CD4-positive, alpha-beta T cell treated with Interleukin-4 for 1 hour (primary cell): Measurements from ENCODE around the gene SHC2.

Experiments used
- DNase-seq, 2 donors: peaks; one replicate each; pipeline ENCODE4 v3.0.0-alpha.2; 2020 to 2022

SHC2 gene

GRCh38 chr19:460877-461720 lies at the start of gene SHC2:
TSS of gene SHC2 (minus strand) at chr19:461033. CDS start at chr19:460996, 37 bp downstream.
- DNase-seq, result no peak

GRCh38 chr19:508204-509150 lies 47.6 kb upstream of the SHC2 start:
- DNase-seq, result no peak

- DNase-seq, result peak; percentile 67 to 78
These were observed 46.7 kb upstream of the SHC2 start, which contains the start of gene TPGS1 for GRCh38 chr19:507286-508203. TSS of gene TPGS1 (plus strand) at chr19:507497. CDS start at chr19:507507, 10 bp downstream.

- peak; percentile 97 to 98 for DNase-seq
These were observed 45.8 kb upstream of the SHC2 start for GRCh38 chr19:506404-507285.

GRCh38 chr19:504616-505015 lies 43.8 kb upstream of the SHC2 start:
- DNase-seq, result no peak

GRCh38 chr19:501646-502045 lies 40.8 kb upstream of the SHC2 start:
- no peak for DNase-seq

DNA sequence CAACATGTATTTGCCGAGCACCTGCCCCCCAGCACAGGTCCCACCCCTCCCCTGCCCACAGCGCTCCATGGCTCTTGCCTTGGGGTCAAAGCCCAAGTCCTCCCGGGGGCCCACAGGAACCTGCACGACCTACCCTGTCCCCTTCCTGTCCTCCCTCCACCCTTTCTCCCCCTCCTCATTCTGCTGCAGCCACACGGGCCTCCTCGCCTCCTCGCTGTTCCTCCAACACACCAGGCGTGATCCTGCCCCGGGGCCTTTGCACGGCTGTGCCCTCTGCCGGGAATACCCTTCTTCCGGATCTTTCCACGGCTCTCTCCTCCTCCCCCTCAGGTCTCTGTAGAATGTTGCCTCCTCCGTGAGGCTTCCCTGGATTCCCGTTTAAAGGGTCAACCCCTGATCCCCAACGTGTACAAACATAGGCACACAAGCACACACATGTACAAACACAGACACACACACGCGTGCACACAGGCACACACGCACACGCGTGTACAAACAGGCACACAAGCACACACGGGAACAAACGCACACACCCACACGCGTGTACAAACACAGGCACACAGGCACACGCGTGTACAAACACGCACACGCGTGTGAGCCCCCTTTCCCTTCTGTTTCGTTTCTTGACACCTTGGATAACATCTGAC lies 38.3 kb upstream of the SHC2 start:
- no peak for DNase-seq

GRCh38 chr19:498511-498891 lies 37.7 kb upstream of the SHC2 start:
- no peak for DNase-seq

- DNase-seq, result no peak
These were observed 37.2 kb upstream of the SHC2 start for GRCh38 chr19:497869-498510.

GRCh38 chr19:497491-497868 lies 36.6 kb upstream of the SHC2 start:
- no peak for DNase-seq

DNA sequence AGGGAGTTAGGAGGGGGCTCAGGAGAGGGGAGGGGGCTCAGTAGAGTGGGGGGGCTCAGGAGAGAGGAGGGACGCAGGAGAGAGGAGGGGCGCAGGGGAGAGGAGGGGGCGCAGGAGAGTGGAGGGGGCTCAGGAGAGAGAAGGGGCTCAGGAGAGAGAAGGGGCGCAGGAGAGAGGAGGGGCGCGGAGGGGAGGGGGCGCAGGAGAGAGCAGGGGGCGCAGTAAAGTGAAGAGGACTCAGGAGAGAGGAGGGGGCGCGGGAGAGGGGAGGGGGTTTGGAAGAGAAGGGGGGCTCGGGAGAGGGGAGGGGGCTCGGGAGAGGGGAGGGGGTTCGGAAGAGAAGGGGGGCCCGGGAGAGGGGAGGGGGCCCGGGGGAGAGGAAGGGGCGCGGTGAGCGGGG lies 36.2 kb upstream of the SHC2 start:
- DNase-seq, result no peak

DNA sequence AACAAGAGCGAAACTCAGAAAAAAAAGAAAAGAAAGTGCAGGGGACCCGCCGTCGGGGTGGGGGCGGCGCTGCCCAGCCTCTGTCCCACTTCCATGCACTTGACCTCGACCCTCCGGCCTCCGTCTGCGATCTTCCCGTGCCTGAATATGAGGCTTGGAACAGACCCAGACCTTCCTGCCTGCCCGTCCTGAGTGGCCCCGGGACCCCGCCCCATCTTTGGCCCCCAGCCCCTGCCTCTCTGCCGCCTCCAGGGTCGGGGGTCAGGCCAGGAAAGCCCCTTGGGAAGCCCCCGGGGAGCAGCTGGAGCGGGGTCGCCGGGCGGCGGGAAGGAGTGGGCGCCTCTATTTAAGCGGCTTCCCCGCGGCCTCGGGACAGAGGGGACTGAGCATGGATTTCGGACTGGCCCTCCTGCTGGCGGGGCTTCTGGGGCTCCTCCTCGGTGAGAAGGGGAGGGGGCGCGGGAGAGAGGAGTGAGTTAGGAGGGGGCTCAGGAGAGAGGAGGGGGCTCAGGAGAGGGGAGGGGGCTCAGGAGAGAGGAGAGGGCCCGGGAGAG lies 35.4 kb upstream of the SHC2 start, which contains the start of gene MADCAM1:
Gene MADCAM1, plus strand, starts transcription at position 375 of the 554 bp plus-strand sequence. Its CDS starts 14 bp downstream, at position 389.
- no peak for DNase-seq

DNA sequence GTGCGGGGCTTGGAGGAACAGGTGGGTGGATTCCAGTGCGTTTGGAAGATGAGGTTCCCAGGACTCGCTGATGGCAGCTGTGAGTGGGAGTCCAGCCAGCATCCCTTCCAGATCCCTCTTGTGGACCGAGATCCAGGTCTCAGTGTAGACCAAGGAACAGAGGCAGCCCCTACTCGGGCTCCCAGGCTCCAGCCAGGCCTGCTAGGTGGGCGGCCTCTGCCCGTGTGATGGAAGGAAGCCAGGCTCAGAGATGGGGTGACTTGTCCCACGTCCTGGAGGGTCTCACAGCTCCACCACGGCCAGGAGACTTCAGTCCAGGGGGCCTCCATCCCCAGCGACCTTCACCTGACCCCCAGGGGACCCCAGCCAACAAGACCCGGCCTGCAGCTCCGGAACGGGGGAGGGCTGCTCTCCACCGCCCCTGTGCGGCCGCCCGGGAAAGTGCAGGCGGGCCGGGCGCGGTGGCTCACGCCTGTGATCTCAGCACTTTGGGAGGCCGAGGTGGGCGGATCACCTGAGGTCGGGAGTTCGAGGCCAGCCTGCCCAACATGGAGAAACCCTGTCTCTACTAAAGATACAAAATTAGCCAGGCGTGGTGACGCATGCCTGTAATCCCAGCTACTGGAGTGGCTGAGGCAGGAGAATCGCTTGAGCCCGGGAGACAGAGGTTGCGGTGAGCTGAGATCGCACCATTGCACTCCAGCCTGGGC lies 34.7 kb upstream of the SHC2 start:
- DNase-seq, result peak; percentile 39 to 51

DNA sequence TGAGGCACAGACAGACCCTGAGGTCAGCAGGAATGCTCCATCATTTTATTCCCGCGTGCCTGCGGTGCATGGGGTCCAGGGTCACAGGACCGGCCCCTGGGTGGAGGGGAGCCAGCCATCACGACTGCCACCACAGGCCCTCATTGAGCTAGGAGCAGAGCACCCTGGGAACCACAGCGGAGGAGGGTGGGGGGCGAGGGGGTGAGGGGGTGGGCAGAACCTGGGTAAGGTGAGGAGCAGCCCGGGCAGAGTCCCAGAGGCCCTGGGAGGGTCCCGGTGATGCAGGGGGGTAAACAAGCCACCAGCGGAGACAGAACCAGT lies 34.2 kb upstream of the SHC2 start:
- no peak for DNase-seq

DNA sequence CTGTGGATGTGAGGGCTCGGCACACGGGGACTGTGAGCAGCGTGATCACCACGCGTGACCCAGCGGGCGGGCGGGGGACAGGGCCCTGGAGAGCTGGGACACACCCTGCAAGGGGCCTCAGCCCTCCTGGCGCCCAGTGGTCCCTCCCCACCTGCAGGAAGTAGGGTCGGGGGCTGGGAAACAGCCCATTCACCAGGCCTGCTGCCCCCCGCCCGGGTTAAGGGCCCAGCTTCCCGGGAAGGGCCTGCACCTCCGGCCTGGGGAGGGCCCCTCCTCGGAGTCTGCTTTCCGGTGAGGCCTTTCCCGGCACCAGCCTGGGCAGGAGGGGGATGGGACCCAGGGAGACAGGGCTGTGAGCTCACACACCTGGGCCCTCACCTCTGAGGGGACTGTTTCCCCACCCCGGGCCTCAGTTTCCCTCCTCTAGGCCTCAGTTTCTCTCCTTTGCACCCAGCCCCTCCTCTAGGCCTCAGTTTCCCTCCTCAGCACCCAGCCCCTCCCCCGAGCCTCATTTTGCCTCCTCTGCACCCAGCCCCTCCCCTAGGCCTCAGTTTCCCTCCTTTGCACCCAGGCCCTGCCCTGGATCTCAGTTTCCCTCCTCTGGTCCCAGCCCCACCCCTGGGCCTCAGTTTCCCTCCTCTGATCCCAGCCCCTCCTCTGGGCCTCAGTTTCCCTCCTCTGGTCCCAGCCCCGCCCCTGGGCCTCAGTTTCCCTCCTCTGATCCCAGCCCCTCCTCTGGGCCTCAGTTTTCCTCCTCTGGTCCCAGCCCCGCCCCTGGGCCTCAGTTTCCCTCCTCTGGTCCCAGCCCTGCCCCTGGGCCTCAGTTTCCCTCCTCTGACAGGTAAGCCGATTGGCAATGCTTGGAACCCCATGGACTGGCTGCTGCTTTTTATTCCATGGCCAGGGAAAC lies 33.6 kb upstream of the SHC2 start:
- DNase-seq, result no peak

DNA sequence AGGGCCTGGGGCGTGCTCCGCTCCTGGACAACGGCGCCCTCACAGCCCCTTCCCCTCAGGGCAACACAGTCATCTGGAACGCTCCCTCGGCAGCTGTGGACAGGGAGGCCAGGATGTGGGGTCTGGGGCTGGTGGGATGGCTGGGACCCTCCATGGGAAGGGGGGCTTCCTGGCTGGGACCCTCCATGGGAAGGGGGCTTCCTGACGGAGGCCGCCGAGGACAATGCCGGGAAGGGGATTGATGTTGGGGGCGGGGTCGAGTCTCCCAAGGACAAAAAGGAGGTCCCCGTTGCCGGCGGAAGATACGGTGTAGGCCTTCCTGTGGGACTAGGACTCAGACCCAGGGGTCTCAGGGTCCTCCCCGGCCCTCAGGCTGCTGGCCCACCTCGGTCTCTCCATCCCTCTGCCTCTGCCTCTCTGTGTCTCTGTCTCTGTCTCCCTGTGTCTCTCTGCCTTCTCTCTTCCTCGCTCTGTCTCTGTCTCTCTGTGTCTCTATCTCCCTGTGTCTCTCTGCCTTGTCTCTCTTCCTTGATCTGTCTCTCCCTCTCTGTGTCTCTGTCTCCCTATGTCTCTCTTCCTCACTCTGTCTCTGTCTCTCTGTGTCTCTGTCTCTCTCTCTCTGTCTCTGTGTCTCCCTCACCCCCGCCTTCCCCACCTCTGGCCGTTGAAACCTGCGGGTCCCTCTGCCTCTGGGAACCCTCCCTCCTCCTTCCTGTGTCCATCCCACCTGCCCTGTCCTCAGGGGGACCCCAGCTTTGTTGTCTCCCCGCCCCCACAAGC lies 32.7 kb upstream of the SHC2 start:
- no peak for DNase-seq

- no peak for DNase-seq
These were observed 31.3 kb upstream of the SHC2 start for GRCh38 chr19:492091-492531.
